ENCODE data around the gene CCL13.

Gene CCL13

DNA sequence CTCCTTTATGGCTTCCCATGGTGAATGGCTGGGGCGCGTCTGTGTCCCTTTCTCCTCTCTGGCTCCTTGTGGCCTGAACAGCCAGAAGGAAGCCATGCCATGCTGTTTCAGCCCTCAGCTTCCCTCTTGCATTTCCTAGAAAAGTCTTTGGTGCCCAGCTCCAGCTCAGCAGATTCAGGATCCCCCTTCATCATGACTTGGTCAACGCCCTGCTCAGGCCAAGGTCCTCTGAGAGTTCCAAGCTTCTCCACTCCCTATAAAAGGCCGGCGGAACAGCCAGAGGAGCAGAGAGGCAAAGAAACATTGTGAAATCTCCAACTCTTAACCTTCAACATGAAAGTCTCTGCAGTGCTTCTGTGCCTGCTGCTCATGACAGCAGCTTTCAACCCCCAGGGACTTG is at the start of gene CCL13:
TSS of gene CCL13 (plus strand) at position 287 of the 400 bp plus-strand sequence. CDS start at position 334, 47 bp downstream.
- DNase-seq (ENCODE audit: low read depth) = no peak

- DNase-seq (ENCODE audit: low read depth) = peak; percentile 52
These were observed 49.2 kb upstream of the CCL13 start for GRCh38 chr17:34307110-34307509.

DNA sequence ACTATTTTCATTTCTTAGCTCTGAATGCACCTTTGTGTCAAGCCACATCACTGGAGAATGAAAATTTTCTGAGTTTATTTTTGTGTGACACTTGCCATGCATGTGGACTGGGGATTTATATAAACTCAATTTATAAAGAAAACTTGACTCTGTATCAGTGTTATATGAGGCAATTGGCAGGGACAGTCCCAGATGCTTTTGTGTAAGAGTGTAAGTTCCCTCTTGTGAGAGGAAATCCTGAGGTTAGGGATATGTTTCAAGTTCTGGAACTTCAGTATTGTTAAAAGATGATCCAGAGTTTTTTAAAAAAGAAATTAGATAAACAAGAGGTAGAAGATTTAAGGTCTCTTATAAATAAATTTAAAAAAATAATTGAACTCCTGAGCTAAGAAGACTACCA is 47.9 kb upstream of the CCL13 start:
- DNase-seq (ENCODE audit: low read depth) = no peak

DNA sequence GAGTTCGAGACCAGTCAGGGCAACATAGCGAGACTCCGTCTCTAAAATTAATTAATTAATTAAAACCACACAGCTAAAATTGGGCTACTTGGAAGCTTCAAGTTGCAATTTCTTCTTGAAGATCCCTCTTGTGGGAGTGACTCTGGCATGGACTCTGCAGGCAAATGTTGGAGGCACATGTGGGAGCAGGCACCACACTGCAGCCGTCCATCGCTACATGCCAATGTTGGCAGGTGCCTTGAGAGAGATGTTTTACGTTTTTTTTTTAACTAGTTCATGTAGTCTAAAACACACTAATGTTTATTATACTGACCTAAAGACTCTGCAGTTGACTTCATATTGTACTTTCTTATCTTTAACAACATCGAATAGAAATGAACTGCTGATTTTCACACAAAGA is 45.0 kb upstream of the CCL13 start:
- no peak for DNase-seq (ENCODE audit: low read depth)

- DNase-seq (ENCODE audit: low read depth) = peak; percentile 85
These were observed 44.2 kb upstream of the CCL13 start for GRCh38 chr17:34312080-34312479.

DNA sequence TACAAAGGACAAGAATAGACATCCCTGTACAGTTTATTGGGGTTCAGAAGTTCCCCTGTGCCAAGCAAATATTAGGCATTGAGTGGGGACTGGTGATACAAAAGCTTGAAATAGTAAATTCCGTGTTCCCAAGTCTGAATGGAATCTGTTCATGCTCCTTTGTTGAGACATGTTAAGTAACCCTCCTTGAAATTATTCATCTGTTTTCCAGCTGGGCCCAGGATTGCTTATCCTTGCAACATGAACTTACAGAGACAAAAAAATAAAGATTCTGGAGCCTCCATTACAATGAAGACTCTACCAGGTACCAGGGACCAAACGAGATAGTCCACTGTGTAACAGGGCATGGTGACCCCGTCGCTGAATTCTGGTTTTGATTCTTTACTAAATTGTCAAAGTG is 43.1 kb upstream of the CCL13 start:
- DNase-seq (ENCODE audit: low read depth) = peak; percentile 24

DNA sequence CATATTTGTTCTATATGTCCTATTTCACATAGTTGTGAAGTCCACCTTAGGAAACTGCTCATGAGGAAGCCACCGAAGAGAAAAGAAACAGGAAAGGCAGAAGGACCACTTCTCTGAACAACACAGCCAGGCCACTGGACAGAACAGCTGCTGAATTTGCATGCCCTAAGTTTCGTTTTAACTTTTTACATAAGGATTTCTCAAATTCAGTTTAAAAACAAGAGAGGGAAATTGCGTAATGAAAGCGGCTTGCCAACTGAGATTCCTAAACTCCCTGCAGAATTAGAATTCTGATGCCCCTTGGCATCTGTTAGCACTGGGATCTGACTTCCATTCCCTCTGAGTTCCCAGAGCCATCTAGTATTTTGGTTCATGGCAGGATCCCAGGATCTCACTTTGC is 42.0 kb upstream of the CCL13 start:
- peak; percentile 73 for DNase-seq (ENCODE audit: low read depth)

DNA sequence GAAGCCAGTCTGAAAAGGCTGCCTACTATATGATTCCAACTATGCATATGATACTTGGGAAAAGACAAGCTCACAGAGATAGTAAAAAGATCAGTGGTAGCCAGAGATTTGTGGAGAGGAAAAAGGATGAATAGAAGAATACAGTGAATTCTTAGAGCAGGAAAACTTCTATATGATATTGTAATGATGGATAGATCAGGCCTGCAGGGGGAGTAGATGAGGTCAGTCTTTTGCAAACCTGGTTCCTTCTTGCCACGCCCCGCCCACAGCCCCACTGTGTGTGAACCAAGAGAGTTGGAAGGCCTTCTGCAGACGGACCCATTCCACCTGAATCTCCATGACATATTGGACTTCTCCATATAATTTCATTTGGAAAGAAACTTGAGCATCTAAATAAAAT is 37.8 kb upstream of the CCL13 start:
- DNase-seq (ENCODE audit: low read depth) = no peak

GRCh38 chr17:34319039-34319483 is 37.2 kb upstream of the CCL13 start, which contains the start of gene CCL8:
Gene CCL8 (plus strand): TSS chr17:34319435. CDS start chr17:34319502, 67 bp downstream.
- no peak for DNase-seq (ENCODE audit: low read depth)

- no peak for DNase-seq (ENCODE audit: low read depth)
These were observed 34.3 kb upstream of the CCL13 start for GRCh38 chr17:34321964-34322363.

DNA sequence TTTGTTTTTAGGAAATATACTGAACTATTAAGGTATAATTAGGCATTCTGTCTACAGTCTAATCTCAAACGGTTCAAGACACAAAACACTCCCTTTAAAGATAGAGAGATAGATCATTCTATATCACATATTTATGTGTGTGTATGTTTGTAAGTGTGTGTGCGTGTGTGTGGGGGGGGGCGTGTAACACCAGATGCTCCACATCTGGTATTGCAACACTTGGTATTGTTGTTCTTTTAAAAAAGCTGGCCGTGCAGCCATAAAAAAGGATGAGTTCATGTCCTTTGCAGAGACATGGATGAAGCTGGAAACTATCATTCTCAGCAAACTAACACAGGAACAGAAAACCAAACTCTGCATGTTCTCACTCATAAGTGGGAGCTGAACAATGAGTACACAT is 28.7 kb upstream of the CCL13 start:
- DNase-seq (ENCODE audit: low read depth) = peak; percentile 34

DNA sequence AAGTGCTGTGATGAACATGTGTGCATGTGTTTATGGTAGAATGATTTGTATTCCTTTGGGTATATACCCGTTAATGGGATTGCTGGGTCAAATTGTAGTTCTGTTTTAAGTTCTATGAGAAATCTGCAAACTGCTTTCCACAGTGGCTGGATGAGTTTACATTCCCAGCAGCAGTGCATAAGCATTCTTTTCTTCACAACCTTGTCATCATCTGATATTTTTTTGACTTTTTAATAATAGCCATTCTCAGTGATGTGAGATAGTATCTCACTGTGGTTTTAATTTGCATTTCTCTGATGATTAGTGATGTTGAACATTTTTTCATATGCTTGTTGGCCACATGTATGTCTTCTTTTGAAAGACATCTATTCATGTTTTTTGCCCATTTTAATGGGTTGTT is 18.6 kb upstream of the CCL13 start:
- no peak for DNase-seq (ENCODE audit: low read depth)

- no peak for DNase-seq (ENCODE audit: low read depth)
These were observed 17.0 kb upstream of the CCL13 start for GRCh38 chr17:34339138-34339770.

DNA sequence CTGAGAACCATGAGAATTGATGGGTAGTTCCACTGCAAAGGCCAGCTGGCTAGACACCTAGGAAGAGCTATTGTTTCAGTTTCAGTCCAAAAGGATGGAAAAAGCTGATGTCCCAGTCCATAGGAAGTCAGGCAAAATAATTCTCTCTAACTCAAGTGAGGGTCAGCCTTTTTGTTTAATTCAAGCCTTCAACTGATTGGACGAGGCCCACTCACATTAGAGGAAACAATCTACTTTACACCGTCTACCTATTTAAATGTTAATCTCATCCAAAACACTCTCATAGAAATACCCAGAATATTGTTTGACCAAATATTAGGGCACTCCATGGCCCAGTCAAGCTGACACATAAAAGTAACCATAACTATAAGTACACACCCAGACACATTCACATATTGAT is 14.4 kb upstream of the CCL13 start:
- no peak for DNase-seq (ENCODE audit: low read depth)

DNA sequence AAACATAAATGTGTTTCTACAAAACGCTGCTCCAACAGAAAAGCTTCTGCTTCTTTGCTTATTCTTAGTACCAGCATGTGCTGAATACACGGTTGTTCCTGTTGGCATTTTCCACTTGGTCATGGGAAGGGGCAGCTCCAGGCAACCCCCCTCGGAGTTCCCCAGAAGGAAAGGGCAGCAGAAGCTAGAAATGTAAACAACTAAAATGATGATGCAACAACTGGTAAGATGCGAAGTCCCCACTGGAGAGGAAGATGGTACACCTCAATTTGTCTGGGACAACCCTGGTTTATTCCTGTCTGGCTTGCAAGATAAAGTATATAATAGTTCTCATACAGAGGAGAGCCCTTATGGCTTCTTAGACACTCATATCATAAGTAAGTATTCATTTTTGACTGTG is 9.2 kb upstream of the CCL13 start:
- no peak for DNase-seq (ENCODE audit: low read depth)

DNA sequence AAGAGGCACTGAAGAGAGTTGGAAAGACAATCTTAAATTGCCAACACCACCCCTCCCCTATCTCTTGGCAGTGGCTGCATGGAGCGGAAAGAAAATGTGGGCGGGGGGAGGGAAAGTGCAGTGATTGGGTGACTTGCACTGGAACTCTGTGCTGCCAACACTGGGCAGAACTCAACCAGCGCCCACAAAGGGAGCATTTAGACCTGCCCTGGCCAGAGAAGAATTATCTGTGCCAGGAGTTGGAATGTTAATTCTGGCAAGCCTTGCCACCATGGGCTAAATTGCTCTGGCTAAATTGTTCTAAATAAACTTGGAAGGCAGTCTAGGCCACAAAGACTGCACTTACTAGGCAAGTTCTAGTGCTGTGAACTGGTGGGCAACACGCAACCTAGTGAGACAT is 6.5 kb upstream of the CCL13 start:
- DNase-seq (ENCODE audit: low read depth) = no peak

DNA sequence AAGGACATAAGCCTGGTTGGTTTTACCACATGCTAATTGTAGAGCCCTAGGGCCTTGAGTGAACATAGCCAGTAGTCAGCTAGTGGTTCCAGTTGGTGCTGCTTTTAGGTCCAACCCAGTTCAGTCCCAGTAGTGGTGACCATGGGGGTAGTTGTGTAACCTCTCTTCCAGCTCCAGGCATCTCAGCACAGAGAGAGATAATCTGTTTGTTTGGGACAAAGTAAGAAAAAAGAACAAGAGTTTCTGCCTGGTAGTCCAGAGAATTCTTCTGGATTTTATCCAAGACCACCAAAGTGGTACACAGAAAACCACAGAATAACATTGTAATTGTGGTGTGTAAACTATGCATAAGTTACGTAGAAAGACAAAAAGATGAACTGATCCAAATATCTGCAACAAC is 5.2 kb upstream of the CCL13 start:
- peak; percentile 24 for DNase-seq (ENCODE audit: low read depth)

DNA sequence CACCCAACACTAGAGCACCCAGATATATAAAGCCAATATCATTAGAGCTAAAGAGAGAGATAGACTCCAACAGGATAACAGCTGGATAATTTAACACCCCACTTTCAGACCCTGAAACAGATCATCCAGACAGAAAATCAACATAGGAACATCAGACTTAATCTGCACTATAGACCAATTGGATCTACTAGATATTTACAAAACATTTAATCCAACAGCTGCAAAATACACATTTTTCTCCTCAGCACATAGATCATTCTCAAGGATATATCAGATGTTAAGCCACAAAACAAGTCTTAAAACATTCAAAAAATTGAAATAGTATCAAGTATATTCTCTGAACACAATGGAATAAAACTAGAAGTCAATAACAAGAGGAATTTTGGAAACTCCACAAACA is 4.1 kb upstream of the CCL13 start:
- no peak for DNase-seq (ENCODE audit: low read depth)

DNA sequence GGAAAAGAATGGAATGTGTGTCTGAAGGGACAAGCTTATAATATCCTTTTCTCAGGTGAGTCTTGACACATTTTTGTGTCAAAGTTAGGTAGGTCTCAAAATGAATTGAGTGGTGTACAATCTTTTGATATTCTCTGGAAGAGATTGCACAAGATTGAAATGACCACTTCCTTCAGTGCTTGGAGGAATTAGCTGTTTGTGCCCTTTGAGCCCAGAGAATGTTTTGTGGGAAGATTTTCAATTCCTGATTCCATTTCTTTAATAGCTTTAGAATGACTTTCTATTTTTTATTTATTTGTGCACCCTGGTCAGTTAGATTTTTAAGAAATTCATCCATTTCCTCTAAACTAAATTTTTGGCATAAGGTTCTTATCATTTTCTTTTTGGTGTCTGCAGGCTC is 1.6 kb upstream of the CCL13 start:
- peak; percentile 73 for DNase-seq (ENCODE audit: low read depth)

DNA sequence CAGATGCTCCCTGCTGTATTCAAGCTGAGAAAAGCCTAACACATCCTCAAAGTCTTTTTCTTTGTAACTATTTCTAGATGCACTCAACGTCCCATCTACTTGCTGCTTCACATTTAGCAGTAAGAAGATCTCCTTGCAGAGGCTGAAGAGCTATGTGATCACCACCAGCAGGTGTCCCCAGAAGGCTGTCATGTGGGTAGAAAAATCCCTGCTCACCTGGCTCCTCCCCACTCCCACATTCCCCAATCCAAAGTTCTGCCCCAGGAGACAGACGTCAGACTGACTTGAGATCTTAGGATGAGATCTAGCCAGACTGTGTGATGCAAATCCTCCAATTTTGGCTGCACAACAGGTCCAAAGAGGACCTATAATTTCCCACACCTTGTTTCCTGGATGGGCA is 1.1 kb downstream of the CCL13 start:
- no peak for DNase-seq (ENCODE audit: low read depth)

GRCh38 chr17:34358631-34359030 is 2.4 kb downstream of the CCL13 start:
- no peak for DNase-seq (ENCODE audit: low read depth)

DNA sequence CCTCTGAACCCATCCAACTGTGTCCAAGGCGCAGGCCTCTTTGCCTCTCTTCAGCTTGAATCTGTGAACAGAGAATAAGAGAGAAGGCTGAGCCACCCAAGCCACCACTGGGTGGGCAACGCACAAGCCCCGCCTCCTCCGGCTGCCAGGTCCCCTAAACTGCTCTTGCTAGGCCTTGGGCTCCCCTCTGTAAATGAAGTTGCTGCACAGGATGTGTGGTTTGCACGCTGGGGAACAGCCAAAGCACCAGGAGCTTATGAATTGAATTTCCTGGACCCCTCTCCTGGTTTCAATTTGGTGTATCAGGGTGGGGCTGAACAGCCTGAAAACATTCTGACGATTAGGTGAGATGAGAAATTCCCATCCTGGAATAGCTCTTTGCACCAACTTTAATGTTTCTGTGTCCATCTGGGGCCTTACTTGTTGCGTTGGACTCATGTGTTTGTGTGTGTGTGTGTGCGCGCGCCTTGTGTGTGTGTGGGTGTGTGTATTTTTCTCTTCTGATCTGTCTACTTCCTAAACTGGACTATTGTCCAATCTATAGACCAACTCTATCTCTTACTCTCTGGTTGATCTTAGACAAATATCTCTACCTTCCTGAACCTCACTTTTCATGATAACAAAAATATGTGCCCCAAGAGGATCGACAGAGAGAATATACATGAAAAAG is 4.5 kb downstream of the CCL13 start:
- no peak for DNase-seq (ENCODE audit: low read depth)

DNA sequence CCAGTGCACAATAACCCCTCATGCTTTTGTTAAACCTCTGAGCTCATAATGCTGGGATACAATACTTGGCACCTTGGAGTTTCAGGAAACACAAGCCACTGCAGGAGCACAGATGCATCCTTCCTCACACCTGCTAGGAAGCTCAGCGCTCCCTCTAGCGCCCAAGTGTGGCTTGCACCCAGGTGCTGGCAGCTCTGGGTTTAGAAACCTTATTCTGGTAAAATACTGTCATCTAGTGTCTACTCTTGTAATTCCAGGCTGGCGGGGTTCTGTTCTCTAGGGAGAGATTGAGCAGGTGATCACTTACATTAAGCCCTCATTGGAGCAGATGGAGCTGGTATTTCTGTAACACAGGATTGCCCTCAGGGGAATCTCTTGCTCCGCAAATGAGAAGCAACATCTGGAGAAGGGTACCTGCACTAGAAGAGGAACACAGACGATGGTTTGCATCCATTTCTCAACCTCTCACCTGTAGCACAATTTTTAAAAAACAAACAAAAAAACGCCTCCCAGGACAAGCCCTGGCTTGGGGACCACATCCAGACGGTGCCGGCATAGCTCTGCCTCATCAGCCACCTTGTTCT is 5.3 kb downstream of the CCL13 start:
- DNase-seq (ENCODE audit: low read depth) = peak; percentile 84
